ENCODE measurements around the gene SERGEF.

Gene SERGEF

GRCh38 chr11:17932472-17932871 lies 80.4 kb downstream of the SERGEF start:
- Histone ChIP-seq H3F3A (ENCODE audit: control insufficient read depth, insufficient read depth) (no peaks in the 10 kb centered on the region), H3K27me3 (ENCODE audit: control insufficient read depth, low read length) (no peaks in the 10 kb centered on the region), H4K20me1 (ENCODE audit: control insufficient read depth, insufficient read depth, low read depth, low read length) (no peaks in the 10 kb centered on the region), H3K9me2 (replicated peaks; ENCODE audit: control insufficient read depth, low read length) (no peaks in the 10 kb centered on the region), H3K9me3 (ENCODE audit: control insufficient read depth, insufficient read depth, low read length) (no peaks in the 10 kb centered on the region), H3K36me3 (ENCODE audit: control insufficient read depth, low read length) (no peaks in the 10 kb centered on the region), H3K27ac (ENCODE audit: low read depth, low read length) (no peak overlapping the region), H3K79me2 (ENCODE audit: control insufficient read depth, low read length) (no peaks in the 10 kb centered on the region), H3K4me1 (ENCODE audit: control insufficient read depth, low read length) (no peaks in the 10 kb centered on the region), H3K4me3 (ENCODE audit: low read length) (no peak overlapping the region), H3K4me2 (ENCODE audit: low read length) (no peak overlapping the region)
- no peak for TF ChIP-seq EZH2phosphoT487 (IDR thresholded peaks at IDR 0.05; ENCODE audit: borderline replicate concordance, low read length)
- TF ChIP-seq, protein P1, sequence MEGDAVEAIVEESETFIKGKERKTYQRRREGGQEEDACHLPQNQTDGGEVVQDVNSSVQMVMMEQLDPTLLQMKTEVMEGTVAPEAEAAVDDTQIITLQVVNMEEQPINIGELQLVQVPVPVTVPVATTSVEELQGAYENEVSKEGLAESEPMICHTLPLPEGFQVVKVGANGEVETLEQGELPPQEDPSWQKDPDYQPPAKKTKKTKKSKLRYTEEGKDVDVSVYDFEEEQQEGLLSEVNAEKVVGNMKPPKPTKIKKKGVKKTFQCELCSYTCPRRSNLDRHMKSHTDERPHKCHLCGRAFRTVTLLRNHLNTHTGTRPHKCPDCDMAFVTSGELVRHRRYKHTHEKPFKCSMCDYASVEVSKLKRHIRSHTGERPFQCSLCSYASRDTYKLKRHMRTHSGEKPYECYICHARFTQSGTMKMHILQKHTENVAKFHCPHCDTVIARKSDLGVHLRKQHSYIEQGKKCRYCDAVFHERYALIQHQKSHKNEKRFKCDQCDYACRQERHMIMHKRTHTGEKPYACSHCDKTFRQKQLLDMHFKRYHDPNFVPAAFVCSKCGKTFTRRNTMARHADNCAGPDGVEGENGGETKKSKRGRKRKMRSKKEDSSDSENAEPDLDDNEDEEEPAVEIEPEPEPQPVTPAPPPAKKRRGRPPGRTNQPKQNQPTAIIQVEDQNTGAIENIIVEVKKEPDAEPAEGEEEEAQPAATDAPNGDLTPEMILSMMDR (IDR thresholded peaks at IDR 0.05; ENCODE audit: low read depth, low read length, poor library complexity, severe bottlenecking), result no peak

- no peaks in the 10 kb centered on the region for H3K36me3 ChIP-seq (ENCODE audit: control insufficient read depth, low read length)
- H3K4me1 ChIP-seq (ENCODE audit: control insufficient read depth, low read length), result no peaks in the 10 kb centered on the region
- H3K9me3 ChIP-seq (ENCODE audit: control insufficient read depth, insufficient read depth, low read length), result no peaks in the 10 kb centered on the region
- no peaks in the 10 kb centered on the region for H3K9me2 ChIP-seq (replicated peaks; ENCODE audit: control insufficient read depth, low read length)
- H4K20me1 ChIP-seq (ENCODE audit: control insufficient read depth, insufficient read depth, low read depth, low read length), result no peaks in the 10 kb centered on the region
- no peak overlapping the region for H3K4me3 ChIP-seq (ENCODE audit: low read length)
- no peaks in the 10 kb centered on the region for H3K79me2 ChIP-seq (ENCODE audit: control insufficient read depth, low read length)
- H3K4me2 ChIP-seq (ENCODE audit: low read length), result no peak overlapping the region
- H3F3A ChIP-seq (ENCODE audit: control insufficient read depth, insufficient read depth), result no peaks in the 10 kb centered on the region
- H3K27ac ChIP-seq (ENCODE audit: low read depth, low read length), result no peak overlapping the region
- TF ChIP-seq EZH2phosphoT487 (IDR thresholded peaks at IDR 0.05; ENCODE audit: borderline replicate concordance, low read length), result no peak
- TF ChIP-seq, protein P1 (IDR thresholded peaks at IDR 0.05; ENCODE audit: low read depth, low read length, poor library complexity, severe bottlenecking), result no peak
- no peaks in the 10 kb centered on the region for H3K27me3 ChIP-seq (ENCODE audit: control insufficient read depth, low read length)
Measured at GRCh38 chr11:17931595-17931994, 81.3 kb downstream of the SERGEF start.

DNA sequence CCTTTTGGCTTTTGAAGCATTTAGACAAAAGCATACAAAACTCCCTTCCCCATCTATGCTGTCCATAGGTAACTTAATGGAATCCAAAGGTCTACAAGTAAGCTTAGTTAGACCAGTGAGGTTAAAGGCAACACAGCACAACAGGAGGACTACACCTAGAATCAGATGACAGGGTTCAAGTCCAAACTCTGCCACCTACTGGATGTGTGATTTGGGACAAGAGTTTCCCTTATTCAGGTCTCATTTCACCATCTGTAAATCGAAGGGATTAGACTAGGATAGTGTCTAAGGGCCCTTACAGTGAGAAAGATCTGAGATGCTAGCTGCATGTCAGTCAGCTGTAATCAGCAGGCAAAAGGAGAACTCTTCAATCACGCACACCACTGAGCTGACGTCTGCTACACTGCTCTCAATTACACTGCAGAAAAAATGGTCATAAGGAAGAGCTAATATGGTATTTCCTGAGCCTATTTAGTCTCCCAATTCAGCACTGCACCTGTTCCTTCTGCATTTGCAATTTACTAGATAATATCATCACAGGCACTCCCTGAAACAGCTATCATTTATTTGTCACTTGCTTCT lies 82.2 kb downstream of the SERGEF start:
- H3K79me2 ChIP-seq (ENCODE audit: control insufficient read depth, low read length), result no peaks in the 10 kb centered on the region
- H3F3A ChIP-seq (ENCODE audit: control insufficient read depth, insufficient read depth), result no peaks in the 10 kb centered on the region
- no peaks in the 10 kb centered on the region for H3K36me3 ChIP-seq (ENCODE audit: control insufficient read depth, low read length)
- no peaks in the 10 kb centered on the region for H3K9me3 ChIP-seq (ENCODE audit: control insufficient read depth, insufficient read depth, low read length)
- no peak for TF ChIP-seq EZH2phosphoT487 (IDR thresholded peaks at IDR 0.05; ENCODE audit: borderline replicate concordance, low read length)
- TF ChIP-seq, protein P1 (IDR thresholded peaks at IDR 0.05; ENCODE audit: low read depth, low read length, poor library complexity, severe bottlenecking), result peak; percentile 18
- H3K4me3 ChIP-seq (ENCODE audit: low read length), result no peak overlapping the region
- H3K27ac ChIP-seq (ENCODE audit: low read depth, low read length), result no peak overlapping the region
- no peaks in the 10 kb centered on the region for H4K20me1 ChIP-seq (ENCODE audit: control insufficient read depth, insufficient read depth, low read depth, low read length)
- H3K4me2 ChIP-seq (ENCODE audit: low read length), result no peak overlapping the region
- no peaks in the 10 kb centered on the region for H3K9me2 ChIP-seq (replicated peaks; ENCODE audit: control insufficient read depth, low read length)
- H3K27me3 ChIP-seq (ENCODE audit: control insufficient read depth, low read length), result no peaks in the 10 kb centered on the region
- no peaks in the 10 kb centered on the region for H3K4me1 ChIP-seq (ENCODE audit: control insufficient read depth, low read length)
